Neural cell (in vitro differentiated cells): ENCODE results near the gene EEF1AKMT4.

Experiments
- EP300 ChIP-seq: fragments of 450-650 bp; conservative IDR thresholded peaks from 2 replicates; pipeline ENCODE4 v1.6.1; 2014; ENCODE audit warnings: antibody characterized with exemption, mild to moderate bottlenecking, moderate library complexity; ENCODE audit not compliant: poor library complexity, severe bottlenecking
- POLR2AphosphoS5 ChIP-seq: IDR thresholded peaks from 2 replicates; pipeline ENCODE4 v1.6.1; 2012
- RAD21 ChIP-seq: fragments of 450-650 bp; conservative IDR thresholded peaks from 2 replicates; pipeline ENCODE4 v1.6.1; 2014; ENCODE audit warnings: antibody characterized with exemption, mild to moderate bottlenecking, moderate library complexity
- TF ChIP-seq, protein P1 (sequence below): fragments of 450-650 bp; IDR thresholded peaks from 2 replicates; pipeline ENCODE4 v1.5.1; 2014; ENCODE audit warnings: antibody characterized with exemption, mild to moderate bottlenecking, moderate library complexity; ENCODE audit not compliant: poor library complexity, severe bottlenecking
- TF ChIP-seq, protein P2 (sequence below): IDR thresholded peaks from 2 replicates; pipeline ENCODE4 v1.6.1; 2012; ENCODE audit warnings: borderline replicate concordance

DNA sequence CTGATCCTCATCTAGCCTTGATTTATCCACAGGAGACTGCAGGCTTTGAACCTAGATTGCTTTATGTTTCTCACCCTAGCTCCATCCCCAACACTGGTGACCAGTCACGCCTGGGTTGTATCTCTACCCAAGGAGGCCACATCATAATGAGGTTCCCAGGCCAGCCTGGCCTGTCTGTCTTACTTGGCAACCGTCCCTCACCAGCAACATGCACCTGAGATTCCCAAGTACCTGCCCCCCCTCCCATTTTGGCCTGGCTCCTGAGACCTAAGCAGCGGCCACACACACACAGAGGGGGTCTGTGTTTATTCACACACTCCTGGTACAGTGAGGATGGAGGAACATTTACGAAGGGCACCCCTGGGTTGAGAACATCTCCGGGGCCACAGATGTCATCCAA is 9.5 kb downstream of the EEF1AKMT4 start:
- TF ChIP-seq, protein P1, sequence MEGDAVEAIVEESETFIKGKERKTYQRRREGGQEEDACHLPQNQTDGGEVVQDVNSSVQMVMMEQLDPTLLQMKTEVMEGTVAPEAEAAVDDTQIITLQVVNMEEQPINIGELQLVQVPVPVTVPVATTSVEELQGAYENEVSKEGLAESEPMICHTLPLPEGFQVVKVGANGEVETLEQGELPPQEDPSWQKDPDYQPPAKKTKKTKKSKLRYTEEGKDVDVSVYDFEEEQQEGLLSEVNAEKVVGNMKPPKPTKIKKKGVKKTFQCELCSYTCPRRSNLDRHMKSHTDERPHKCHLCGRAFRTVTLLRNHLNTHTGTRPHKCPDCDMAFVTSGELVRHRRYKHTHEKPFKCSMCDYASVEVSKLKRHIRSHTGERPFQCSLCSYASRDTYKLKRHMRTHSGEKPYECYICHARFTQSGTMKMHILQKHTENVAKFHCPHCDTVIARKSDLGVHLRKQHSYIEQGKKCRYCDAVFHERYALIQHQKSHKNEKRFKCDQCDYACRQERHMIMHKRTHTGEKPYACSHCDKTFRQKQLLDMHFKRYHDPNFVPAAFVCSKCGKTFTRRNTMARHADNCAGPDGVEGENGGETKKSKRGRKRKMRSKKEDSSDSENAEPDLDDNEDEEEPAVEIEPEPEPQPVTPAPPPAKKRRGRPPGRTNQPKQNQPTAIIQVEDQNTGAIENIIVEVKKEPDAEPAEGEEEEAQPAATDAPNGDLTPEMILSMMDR: no peak
- TF ChIP-seq, protein P2, sequence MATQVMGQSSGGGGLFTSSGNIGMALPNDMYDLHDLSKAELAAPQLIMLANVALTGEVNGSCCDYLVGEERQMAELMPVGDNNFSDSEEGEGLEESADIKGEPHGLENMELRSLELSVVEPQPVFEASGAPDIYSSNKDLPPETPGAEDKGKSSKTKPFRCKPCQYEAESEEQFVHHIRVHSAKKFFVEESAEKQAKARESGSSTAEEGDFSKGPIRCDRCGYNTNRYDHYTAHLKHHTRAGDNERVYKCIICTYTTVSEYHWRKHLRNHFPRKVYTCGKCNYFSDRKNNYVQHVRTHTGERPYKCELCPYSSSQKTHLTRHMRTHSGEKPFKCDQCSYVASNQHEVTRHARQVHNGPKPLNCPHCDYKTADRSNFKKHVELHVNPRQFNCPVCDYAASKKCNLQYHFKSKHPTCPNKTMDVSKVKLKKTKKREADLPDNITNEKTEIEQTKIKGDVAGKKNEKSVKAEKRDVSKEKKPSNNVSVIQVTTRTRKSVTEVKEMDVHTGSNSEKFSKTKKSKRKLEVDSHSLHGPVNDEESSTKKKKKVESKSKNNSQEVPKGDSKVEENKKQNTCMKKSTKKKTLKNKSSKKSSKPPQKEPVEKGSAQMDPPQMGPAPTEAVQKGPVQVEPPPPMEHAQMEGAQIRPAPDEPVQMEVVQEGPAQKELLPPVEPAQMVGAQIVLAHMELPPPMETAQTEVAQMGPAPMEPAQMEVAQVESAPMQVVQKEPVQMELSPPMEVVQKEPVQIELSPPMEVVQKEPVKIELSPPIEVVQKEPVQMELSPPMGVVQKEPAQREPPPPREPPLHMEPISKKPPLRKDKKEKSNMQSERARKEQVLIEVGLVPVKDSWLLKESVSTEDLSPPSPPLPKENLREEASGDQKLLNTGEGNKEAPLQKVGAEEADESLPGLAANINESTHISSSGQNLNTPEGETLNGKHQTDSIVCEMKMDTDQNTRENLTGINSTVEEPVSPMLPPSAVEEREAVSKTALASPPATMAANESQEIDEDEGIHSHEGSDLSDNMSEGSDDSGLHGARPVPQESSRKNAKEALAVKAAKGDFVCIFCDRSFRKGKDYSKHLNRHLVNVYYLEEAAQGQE: no peak
- no peak for TF ChIP-seq RAD21
- TF ChIP-seq POLR2AphosphoS5: no peak
- no peak for TF ChIP-seq EP300
